ENCODE data around the gene CEP20. TPM values are rescaled to one million over a fixed set of nuclear protein-coding genes. Genes with fewer than 3 reads are reported as not detected.

Gene CEP20
- polyA plus RNA-seq, 1 experiment, result 23.6 TPM

DNA sequence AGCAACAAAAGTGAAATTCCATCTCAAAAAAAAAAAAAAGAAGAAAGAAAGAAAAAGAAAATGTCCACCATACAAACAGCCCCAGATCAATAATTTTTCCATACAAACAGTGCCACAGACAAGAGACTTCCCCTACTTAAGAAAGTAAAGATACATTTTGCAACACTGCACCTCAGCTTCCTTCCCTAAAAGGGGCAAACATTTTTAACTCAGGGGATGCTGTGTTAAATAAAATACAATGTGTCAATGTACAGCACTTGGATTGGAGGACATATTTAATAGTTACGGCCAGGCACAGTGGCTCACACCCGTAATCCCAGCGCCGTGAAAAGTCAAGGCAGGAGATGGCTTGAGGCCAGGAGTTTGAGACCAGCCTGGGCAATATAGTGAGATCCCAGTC is 53.9 kb downstream of the CEP20 start:
- DNase-seq (ENCODE audit: low read depth), result no peak
- Histone ChIP-seq H3K36me3 (ENCODE audit: control insufficient read depth, insufficient read depth, low read length) (no peaks in the 10 kb centered on the region), H3K27me3 (ENCODE audit: control insufficient read depth, insufficient read depth, low read length) (peaks cover 1% of the 10 kb centered on the region; the same call in 1 of the 2 replicates), H3K4me3 (ENCODE audit: low read depth, low read length) (no peak overlapping the region)
- ChIA-PET CTCF (no interaction called here), POLR2A (no interaction called here)
- TF ChIP-seq, protein P1, sequence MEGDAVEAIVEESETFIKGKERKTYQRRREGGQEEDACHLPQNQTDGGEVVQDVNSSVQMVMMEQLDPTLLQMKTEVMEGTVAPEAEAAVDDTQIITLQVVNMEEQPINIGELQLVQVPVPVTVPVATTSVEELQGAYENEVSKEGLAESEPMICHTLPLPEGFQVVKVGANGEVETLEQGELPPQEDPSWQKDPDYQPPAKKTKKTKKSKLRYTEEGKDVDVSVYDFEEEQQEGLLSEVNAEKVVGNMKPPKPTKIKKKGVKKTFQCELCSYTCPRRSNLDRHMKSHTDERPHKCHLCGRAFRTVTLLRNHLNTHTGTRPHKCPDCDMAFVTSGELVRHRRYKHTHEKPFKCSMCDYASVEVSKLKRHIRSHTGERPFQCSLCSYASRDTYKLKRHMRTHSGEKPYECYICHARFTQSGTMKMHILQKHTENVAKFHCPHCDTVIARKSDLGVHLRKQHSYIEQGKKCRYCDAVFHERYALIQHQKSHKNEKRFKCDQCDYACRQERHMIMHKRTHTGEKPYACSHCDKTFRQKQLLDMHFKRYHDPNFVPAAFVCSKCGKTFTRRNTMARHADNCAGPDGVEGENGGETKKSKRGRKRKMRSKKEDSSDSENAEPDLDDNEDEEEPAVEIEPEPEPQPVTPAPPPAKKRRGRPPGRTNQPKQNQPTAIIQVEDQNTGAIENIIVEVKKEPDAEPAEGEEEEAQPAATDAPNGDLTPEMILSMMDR (IDR thresholded peaks at IDR 0.05; ENCODE audit: insufficient read depth, low read depth, low read length), result no peak

DNA sequence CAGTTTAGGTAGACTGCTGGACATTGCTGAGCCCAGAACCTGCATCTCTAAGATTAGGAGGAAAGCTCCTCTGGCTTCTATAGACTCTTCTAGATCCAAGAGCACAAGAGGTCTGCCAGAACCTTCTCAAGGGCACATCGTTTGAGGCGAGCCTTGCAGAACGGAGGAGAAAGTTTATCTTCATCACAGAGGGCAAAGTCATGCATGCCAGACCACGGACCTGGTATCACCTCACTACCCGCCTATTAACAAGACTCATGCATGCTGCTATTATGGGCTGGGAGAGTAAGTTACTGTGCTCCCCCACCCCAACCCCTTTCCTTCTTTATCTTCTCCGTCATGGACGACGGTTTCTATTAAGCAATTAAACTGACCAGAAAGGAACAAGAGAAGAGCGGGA is 54.9 kb downstream of the CEP20 start:
- Histone ChIP-seq H3K27me3 (ENCODE audit: control insufficient read depth, insufficient read depth, low read length) (peaks cover 1% of the 10 kb centered on the region; the same call in 1 of the 2 replicates), H3K36me3 (ENCODE audit: control insufficient read depth, insufficient read depth, low read length) (no peaks in the 10 kb centered on the region), H3K4me3 (ENCODE audit: low read depth, low read length) (no peak overlapping the region)
- ChIA-PET CTCF (interaction anchor here (1.1 to 1.6 kb wide), 3 partner anchors 11 to 43 kb away, joined by 3 to 5 read pairs (median 3); no protein-coding TSS in a partner anchor), POLR2A (no interaction called here)
- DNase-seq (ENCODE audit: low read depth), result no peak
- TF ChIP-seq, protein P1 (IDR thresholded peaks at IDR 0.05; ENCODE audit: insufficient read depth, low read depth, low read length), result no peak

DNA sequence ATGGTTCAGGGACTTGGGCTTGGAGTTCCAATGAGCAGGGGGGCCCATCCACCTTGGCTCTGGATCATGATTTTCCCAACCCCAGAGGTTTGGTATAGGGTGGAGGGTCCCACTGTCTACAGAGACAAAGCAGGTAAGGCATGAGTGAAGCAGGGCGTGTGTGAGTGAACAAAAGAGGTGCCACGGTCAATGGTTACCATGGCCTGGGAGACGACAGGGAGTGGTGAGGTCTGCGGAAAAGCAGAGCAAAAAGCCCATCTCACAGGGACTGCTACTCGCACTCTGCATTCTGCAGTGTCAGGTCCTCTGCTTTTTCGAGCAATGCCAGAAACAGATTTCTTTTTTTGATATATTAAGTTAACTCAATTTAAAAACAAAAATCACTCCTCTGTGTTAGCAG is 56.2 kb downstream of the CEP20 start:
- Histone ChIP-seq H3K27me3 (ENCODE audit: control insufficient read depth, insufficient read depth, low read length) (peaks cover 9% of the 10 kb centered on the region; the same call in 1 of the 2 replicates), H3K4me3 (ENCODE audit: low read depth, low read length) (no peak overlapping the region), H3K36me3 (ENCODE audit: control insufficient read depth, insufficient read depth, low read length) (no peaks in the 10 kb centered on the region)
- TF ChIP-seq, protein P1 (IDR thresholded peaks at IDR 0.05; ENCODE audit: insufficient read depth, low read depth, low read length), result no peak
- no peak for DNase-seq (ENCODE audit: low read depth)
- CTCF ChIA-PET, result interaction anchor here (1.1 to 1.4 kb wide), 2 partner anchors 10 to 41 kb away, joined by 3 read pairs; no protein-coding TSS in a partner anchor
- POLR2A ChIA-PET, result no interaction called here

DNA sequence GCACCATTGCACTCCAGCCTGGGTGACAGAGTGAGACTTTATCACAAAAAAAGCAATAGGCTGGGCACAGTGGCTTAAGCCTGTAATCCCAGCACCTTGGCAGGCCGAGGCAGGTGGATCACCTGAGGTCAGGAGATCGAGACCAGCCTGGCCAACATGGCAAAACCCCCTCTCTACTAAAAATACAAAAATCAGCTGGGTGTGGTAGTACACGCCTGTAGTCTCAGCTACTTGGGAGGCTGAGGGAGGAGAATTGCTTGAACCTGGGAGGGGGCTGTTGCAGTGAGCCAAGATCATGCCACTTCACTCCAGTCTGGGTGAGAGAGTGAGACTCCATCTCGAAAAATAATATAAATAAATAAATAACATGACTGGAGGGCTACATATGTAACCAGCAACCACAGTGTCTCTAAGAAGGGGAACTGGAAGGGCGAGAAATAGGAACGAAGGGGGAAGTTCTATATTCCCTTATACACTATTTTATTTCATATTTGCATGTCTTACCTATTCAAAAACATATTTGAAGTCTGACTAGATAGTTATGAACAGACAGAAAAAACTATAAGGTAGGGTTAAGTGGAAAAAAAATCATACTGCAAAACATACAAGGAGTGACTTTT is 57.5 kb downstream of the CEP20 start:
- CTCF ChIA-PET, result interaction anchor here (0.7 to 1.7 kb wide), 3 partner anchors 9 to 65 kb away, joined by 3 to 4 read pairs (median 3); no protein-coding TSS in a partner anchor
- H3K36me3 ChIP-seq (ENCODE audit: control insufficient read depth, insufficient read depth, low read length), result no peaks in the 10 kb centered on the region
- no peak overlapping the region for H3K4me3 ChIP-seq (ENCODE audit: low read depth, low read length)
- no peak for DNase-seq (ENCODE audit: low read depth)
- H3K27me3 ChIP-seq (ENCODE audit: control insufficient read depth, insufficient read depth, low read length), result peaks cover 9% of the 10 kb centered on the region; the same call in 1 of the 2 replicates
- POLR2A ChIA-PET, result no interaction called here
- TF ChIP-seq, protein P1 (IDR thresholded peaks at IDR 0.05; ENCODE audit: insufficient read depth, low read depth, low read length), result no peak

DNA sequence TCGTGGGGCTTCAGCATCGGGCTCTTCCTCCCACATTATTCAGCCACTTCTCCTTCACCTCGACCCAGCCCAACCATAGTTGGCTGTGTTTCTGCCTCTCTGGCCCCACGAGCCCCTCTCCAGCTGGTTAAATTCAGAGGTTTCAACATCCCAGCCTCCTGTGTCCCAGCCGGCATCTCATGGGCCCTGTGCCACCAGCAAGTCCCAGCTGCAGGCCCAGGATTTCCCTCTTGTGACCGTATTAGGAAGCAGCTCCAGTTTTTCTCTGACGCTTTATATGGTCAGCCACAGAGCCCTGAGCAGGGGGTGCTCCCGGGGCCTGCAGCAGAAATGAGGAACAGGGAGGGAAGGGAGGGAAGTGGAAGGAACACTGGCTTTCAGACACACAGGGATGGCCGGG is 58.9 kb downstream of the CEP20 start:
- Histone ChIP-seq H3K36me3 (ENCODE audit: control insufficient read depth, insufficient read depth, low read length) (no peaks in the 10 kb centered on the region), H3K4me3 (ENCODE audit: low read depth, low read length) (no peak overlapping the region), H3K27me3 (ENCODE audit: control insufficient read depth, insufficient read depth, low read length) (peaks cover 9% of the 10 kb centered on the region; the same call in 1 of the 2 replicates)
- CTCF ChIA-PET, result interaction anchor here (0.8 to 1.7 kb wide), 6 partner anchors 8 to 66 kb away, joined by 3 to 5 read pairs (median 4); no protein-coding TSS in a partner anchor
- POLR2A ChIA-PET, result no interaction called here
- TF ChIP-seq, protein P1 (IDR thresholded peaks at IDR 0.05; ENCODE audit: insufficient read depth, low read depth, low read length), result no peak
- DNase-seq (ENCODE audit: low read depth), result no peak

Measured in BJ (cell line).